RWPE1 (cell line): ENCODE results near the gene GLS.
"Not testable (repeated sequence)": the region's sequence is repeated elsewhere in the genome, so short reads cannot be mapped to it uniquely, and the experiment has no call there.

ENCODE experiments used
- CTCF ChIA-PET: fragments of 350-600 bp; sonication (Branson Sonifier 250); formaldehyde crosslinking; extraction: SDS; loops from one replicate; lab custom pipeline; 2021; lab: Yijun Ruan, JAX
- POLR2A ChIA-PET: fragments of 400-600 bp; formaldehyde crosslinking; extraction: SDS; loops from one replicate; lab custom pipeline; 2020; ENCODE audit warnings: antibody characterized with exemption; ENCODE audit not compliant: low non-redundant PET; lab: Yijun Ruan, JAX
- DNase-seq: peaks from one replicate; pipeline ENCODE4 v3.0.0; 2012; ENCODE audit warnings: low spot score
- H3K27ac ChIP-seq: fragments of 450-650 bp; 2 replicates; pipeline ENCODE4 v1.5.1; 2017
- TF ChIP-seq, protein P1 (sequence below): fragments of 450-650 bp; conservative IDR thresholded peaks from 2 replicates; pipeline ENCODE4 v1.5.1; 2017; ENCODE audit warnings: low read depth, mild to moderate bottlenecking

The GLS gene

DNA sequence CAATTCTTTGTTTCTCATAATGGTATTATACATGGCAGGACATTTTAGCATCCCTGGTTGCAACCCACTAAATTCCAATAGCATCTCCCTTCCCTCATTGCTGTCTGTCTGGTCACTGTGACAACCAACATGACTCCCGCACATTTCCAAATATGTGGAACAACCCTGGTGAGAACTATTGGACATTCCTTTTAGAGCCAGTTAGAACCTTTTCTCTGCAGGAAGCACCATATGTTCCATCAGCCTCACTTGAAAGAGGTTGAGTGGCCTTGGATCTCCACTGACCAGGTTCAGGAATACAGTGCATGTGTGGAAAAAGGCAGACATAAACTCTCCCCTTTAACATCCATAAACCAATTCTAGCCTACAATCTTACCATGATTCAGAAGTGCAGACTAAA is 25.9 kb upstream of the GLS start:
- ChIA-PET CTCF (interaction anchor here (0.6 to 0.7 kb wide), 2 partner anchors 20 to 59 kb away, joined by 3 to 4 read pairs; no protein-coding TSS in a partner anchor), POLR2A (no interaction called here)
- DNase-seq, result no peak
- H3K27ac ChIP-seq, result no peak overlapping the region
- TF ChIP-seq, protein P1, sequence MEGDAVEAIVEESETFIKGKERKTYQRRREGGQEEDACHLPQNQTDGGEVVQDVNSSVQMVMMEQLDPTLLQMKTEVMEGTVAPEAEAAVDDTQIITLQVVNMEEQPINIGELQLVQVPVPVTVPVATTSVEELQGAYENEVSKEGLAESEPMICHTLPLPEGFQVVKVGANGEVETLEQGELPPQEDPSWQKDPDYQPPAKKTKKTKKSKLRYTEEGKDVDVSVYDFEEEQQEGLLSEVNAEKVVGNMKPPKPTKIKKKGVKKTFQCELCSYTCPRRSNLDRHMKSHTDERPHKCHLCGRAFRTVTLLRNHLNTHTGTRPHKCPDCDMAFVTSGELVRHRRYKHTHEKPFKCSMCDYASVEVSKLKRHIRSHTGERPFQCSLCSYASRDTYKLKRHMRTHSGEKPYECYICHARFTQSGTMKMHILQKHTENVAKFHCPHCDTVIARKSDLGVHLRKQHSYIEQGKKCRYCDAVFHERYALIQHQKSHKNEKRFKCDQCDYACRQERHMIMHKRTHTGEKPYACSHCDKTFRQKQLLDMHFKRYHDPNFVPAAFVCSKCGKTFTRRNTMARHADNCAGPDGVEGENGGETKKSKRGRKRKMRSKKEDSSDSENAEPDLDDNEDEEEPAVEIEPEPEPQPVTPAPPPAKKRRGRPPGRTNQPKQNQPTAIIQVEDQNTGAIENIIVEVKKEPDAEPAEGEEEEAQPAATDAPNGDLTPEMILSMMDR, result no peak

DNA sequence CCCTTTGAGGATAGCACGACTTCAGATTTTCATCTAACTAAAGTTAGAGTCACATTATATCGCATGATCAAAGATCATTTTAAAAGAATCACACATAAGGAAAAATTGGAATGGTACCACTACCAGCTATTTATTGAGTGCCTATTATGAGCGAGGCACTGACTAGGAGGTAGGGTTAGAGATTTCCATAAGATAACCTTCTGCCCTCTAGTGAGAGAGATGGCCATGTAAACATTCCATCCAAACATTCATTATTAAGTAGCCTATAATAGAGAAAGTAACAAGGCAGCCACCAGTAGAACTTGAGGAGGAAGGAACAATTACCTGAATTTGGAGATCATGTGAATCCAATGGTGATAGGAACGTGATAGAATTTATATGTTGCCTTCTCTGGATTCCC is 25.4 kb upstream of the GLS start:
- ChIA-PET POLR2A (no interaction called here), CTCF (interaction anchor here (0.6 to 0.7 kb wide), 2 partner anchors 20 to 60 kb away, joined by 3 to 4 read pairs; no protein-coding TSS in a partner anchor)
- H3K27ac ChIP-seq, result no peak overlapping the region
- no peak for DNase-seq
- TF ChIP-seq, protein P1, result no peak

DNA sequence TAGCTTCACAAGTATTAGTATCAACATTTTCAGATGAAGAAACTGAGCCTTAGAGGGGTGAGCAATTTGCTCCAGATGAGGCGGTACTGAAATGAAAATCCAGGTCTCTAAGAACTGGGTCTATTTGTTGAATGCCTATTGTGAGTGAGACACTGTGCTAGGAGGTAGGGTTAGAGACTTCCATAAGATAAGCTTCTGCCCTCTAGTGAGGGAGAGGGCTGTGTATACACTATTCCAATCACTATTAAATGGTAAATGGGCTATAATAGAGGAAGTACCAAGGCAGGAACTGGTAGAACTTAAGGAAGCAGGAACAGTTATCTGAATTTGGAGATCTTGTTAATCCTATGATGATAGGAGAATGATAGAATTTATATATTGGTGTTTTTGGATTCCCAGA is 23.6 kb upstream of the GLS start:
- H3K27ac ChIP-seq, result no peak overlapping the region
- TF ChIP-seq, protein P1, result no peak
- POLR2A ChIA-PET, result no interaction called here
- no peak for DNase-seq
- CTCF ChIA-PET, result no interaction called here

- POLR2A ChIA-PET, result interaction anchor here (0.6 kb wide), 1 partner anchor 22 kb away, joined by 3 read pairs; no protein-coding TSS in a partner anchor
- TF ChIP-seq, protein P1, result no peak
- CTCF ChIA-PET, result interaction anchor here (0.6 kb wide), 1 partner anchor 20 kb away, joined by 3 read pairs; no protein-coding TSS in a partner anchor
- H3K27ac ChIP-seq, result no peak overlapping the region
- no peak for DNase-seq
These were observed 21.8 kb upstream of the GLS start for GRCh38 chr2:190858817-190859216.

DNA sequence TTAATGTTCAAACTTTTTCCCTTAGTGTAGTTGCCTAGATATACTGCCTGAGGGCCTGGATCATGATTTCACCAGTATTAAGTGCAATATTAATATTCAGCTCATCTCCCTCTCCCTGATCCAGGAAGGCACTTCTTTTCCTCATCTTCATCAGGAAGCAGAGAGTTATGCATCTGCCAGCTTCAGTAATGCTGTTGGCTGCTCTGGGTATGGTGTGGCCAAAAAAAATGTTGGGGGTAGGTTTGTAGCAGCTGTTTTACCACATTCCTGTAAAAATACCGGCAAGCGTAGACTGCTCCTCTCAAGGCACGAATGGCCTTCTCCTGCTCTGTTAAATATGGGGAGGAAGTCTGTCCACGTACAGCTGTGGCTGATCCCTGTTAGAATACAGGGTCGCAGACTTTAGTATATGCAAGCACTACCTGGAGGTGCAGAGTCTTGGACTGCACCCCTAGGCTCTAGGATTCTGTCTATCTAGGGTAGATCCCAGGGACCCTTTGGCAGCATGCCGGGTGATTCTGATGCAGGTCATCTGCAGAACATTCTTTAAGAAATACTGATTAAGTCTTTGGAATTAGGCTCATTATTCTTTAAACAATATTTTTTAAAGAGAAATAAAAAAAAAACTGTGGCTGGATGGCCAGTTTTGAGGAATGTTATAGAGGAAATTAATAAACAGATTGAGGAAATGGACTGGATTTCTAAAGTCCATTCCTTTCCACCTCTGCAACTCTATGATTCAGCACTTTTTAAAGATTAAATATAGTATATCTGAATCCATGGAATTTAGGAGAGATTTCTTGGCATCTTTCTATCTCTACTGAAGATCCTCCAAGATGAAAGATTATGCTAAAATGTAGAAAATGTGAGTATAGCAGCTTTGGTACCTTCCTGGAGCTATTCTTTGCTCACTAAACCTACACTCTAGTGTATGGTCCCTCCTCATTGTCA is 21.0 kb upstream of the GLS start:
- H3K27ac ChIP-seq, result peak overlapping the region; percentile 45; the same call in 1 of the 2 replicates
- TF ChIP-seq, protein P1, result no peak
- ChIA-PET POLR2A (interaction anchor here (0.6 kb wide), 1 partner anchor 21 kb away, joined by 3 read pairs; no protein-coding TSS in a partner anchor), CTCF (interaction anchor here (0.6 to 1.2 kb wide), 4 partner anchors 9 to 63 kb away, joined by 3 to 7 read pairs (median 5); no protein-coding TSS in a partner anchor)
- DNase-seq, result peak; percentile 27

DNA sequence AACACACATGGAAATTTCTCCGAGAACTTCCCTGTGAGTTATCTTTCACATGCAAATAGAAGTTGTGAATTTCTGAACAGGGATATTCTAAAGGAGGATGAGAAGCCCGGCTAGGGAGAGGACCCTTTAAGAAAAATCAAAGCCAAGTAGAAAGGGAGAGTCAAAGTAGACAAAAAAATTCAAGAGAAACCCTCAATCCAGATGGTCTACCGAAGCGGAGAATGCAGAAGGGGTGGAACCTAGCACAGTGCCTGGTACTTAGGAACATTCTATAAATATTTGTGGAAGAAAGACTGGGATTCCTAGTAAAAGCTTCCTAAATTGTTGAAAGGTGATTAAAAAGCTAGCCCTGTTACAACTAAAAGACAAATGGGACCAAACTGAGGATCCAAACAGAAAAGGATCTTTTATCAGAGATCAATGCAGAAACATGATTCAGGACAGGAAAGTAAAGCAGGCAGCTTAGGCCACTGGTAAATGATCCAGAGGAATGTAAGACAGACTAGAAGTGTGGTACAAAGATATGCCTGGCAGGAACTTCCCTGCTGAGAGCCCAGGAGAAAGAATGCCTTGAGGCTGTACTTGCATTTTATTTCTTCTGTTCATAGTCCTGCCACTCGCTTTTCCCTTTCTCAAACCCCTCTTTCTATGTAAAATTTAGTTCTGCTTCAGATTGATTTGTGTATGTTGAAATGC is 19.5 kb upstream of the GLS start:
- TF ChIP-seq, protein P1, result no peak
- H3K27ac ChIP-seq, result no peak overlapping the region
- CTCF ChIA-PET, result interaction anchor here (1.2 kb wide), 1 partner anchor 11 kb away, joined by 4 read pairs; no protein-coding TSS in a partner anchor
- POLR2A ChIA-PET, result no interaction called here
- no peak for DNase-seq

DNA sequence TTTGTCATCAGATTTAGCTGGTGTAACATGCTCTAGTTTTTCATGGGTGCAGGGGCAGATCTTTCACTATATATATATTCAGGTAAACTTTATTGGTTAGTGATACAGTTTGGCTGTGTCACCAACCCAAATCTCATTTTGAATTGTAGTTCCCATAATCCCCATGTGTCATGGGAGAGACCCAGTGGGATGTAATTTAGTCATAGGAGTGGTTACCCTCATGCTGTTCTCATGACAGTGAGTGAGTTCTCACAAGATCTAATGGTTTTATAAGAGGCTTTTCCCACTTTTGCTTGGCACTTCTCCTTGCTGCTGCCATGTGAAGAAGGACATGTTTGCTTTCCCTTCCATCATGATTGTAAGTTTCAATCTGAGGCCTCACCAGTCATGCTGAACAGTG is 18.5 kb upstream of the GLS start:
- CTCF ChIA-PET, result interaction anchor here (0.7 to 1.7 kb wide), 3 partner anchors 11 to 1399 kb away, joined by 4 to 5 read pairs (median 4); no protein-coding TSS in a partner anchor
- DNase-seq, H3K27ac ChIP-seq, POLR2A ChIA-PET: not testable (repeated sequence)
